IPS DF 4.7 (cell line): ENCODE results near the gene ENKD1.

Experiments
- DNase-seq: peaks from one replicate; pipeline ENCODE4 v3.0.0-alpha.2; 2013; ENCODE audit warnings: low spot score; ENCODE audit errors: extremely low read depth

The ENKD1 gene

GRCh38 chr16:67679935-67680897, 13.7 kb upstream of the ENKD1 start:
- DNase-seq = no peak

GRCh38 chr16:67678354-67679023, 11.9 kb upstream of the ENKD1 start:
- no peak for DNase-seq

- DNase-seq = no peak
Observed at GRCh38 chr16:67677712-67678111, 11.2 kb upstream of the ENKD1 start.

- no peak for DNase-seq
Observed at GRCh38 chr16:67676939-67677338, 10.4 kb upstream of the ENKD1 start.

GRCh38 chr16:67676516-67676915, 10.0 kb upstream of the ENKD1 start:
- no peak for DNase-seq

GRCh38 chr16:67675999-67676398, 9.4 kb upstream of the ENKD1 start:
- no peak for DNase-seq

GRCh38 chr16:67675579-67675935, 9.0 kb upstream of the ENKD1 start:
- DNase-seq = no peak

- DNase-seq = no peak
Observed at GRCh38 chr16:67674851-67675578, 8.5 kb upstream of the ENKD1 start.

GRCh38 chr16:67673712-67674580, 7.4 kb upstream of the ENKD1 start:
- DNase-seq = no peak

GRCh38 chr16:67672739-67673662, 6.5 kb upstream of the ENKD1 start:
- no peak for DNase-seq

- no peak for DNase-seq
Observed at GRCh38 chr16:67672306-67672705, 5.8 kb upstream of the ENKD1 start.

- DNase-seq = no peak
Observed at GRCh38 chr16:67669499-67670101, 3.0 kb upstream of the ENKD1 start.

- no peak for DNase-seq
Observed at GRCh38 chr16:67668495-67669157, 2.1 kb upstream of the ENKD1 start.

- DNase-seq = no peak
Observed at GRCh38 chr16:67667817-67668494, 1.4 kb upstream of the ENKD1 start.

- no peak for DNase-seq
Observed at GRCh38 chr16:67667453-67667816, 885 bp upstream of the ENKD1 start.

- no peak for DNase-seq
Observed at GRCh38 chr16:67666032-67666551, 458 bp downstream of the ENKD1 start.

GRCh38 chr16:67665598-67665997, 952 bp downstream of the ENKD1 start:
- DNase-seq = no peak

GRCh38 chr16:67664871-67665270, 1.7 kb downstream of the ENKD1 start:
- DNase-seq = no peak
